ENCODE results near the gene NELFA.

NELFA gene

DNA sequence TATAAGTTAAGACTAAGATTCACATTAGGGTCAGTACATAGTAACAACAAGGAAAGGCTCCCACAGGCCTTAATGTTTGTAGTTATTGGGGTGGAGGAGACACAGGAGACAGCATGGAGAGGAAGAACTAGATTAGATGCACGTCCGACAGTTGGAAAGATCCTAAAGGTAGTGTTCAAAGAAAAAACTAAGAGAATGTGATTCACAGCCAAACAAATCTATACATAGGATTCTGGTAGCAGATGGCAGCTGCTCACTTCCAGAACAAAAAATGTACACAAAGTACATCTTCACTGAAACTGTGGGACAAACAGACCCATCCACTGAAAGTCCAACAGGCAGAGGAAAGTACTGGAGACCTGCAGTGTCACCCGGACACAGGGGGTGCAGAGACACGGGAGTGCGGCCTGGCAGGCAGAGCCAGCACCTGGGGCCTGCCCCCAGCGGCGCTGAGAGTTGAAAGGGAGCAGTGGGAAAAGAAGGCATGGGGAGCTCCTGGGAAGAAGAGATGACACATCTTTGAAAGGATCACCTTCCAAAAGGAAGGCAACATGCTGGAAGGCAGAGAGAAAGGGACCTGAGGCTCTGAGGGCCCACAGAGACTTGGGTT is 40.0 kb downstream of the NELFA start:
- H3K4me3 ChIP-seq (ENCODE audit: low read length) = no peak overlapping the region
- no peak for TF ChIP-seq CTCF (IDR thresholded peaks at IDR 0.05; ENCODE audit: insufficient read depth, low read depth, low read length, missing control alignments)
- no peak for DNase-seq (ENCODE audit: low read depth)

DNA sequence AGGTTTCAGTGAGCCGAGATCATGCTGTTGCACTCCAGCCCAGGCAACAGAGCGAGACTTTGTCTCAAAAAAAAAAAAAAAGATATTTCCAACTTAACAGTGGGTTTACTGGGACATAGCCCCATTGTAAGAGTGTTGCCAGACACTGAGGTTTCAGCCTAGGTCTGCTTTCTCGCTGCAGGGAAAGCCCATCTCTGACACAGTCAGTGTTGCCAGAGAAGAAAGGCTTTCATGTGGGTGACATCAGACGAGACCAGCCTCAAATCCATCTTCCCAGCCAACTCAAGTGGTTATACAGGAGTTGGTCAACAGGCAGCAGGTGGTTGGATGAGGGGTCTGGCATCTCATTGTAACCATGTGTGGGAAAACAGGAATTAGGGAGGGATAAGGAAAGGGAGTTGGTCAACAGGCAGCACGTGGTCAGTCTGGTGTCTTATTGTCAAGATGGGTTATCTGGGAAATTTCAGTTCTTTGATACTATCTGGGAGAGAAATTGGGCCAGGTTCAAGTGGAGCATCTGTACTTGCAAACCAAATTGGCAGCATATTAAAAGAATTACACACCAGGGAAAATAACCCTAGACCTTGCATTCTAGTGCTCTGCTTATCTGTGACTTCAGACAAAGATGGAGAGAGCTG is 41.1 kb downstream of the NELFA start:
- H3K4me3 ChIP-seq (ENCODE audit: low read length) = no peak overlapping the region
- no peak for TF ChIP-seq CTCF (IDR thresholded peaks at IDR 0.05; ENCODE audit: insufficient read depth, low read depth, low read length, missing control alignments)
- no peak for DNase-seq (ENCODE audit: low read depth)

DNA sequence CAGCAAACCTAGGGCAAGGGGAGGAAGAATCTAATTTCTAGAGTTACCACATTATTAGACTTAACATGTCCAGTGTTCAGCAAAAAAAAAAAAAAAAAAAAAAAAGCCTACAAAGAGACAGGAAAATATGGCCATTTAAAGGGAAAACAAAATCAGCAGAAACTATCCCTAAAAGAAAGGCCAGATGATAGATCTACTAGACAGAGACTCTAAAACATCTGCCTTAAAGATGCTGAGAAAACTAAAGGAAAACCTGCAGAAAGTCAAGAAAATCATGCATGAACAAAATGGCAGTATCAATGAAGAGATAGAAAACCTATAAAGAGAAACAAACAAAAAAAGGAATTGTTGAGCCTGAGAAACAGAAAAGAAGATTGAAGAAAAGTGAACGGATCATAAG is 43.8 kb downstream of the NELFA start:
- H3K4me3 ChIP-seq (ENCODE audit: low read length) = no peak overlapping the region
- no peak for DNase-seq (ENCODE audit: low read depth)
- TF ChIP-seq CTCF (IDR thresholded peaks at IDR 0.05; ENCODE audit: insufficient read depth, low read depth, low read length, missing control alignments) = no peak

DNA sequence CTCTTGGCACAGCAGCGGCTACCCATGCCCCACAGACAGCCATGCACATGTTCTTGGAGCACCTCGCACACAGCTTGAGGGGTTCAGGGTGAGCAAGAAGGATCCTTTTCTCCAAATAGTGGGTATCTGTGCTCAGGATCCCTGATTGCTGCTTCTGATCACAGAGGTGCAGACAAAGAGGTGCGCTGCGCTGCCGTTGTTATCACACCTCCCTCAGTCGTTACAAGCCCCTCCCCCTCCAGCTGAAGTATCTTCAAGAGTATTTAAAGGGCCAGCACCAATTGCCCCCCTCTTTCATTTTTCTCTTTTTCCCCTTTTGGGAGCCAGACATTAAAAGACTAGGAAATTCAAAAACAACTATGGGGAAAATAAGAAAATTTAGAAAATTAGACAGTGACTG is 44.3 kb downstream of the NELFA start:
- DNase-seq (ENCODE audit: low read depth) = no peak
- no peak overlapping the region for H3K4me3 ChIP-seq (ENCODE audit: low read length)
- TF ChIP-seq CTCF (IDR thresholded peaks at IDR 0.05; ENCODE audit: insufficient read depth, low read depth, low read length, missing control alignments) = no peak

DNA sequence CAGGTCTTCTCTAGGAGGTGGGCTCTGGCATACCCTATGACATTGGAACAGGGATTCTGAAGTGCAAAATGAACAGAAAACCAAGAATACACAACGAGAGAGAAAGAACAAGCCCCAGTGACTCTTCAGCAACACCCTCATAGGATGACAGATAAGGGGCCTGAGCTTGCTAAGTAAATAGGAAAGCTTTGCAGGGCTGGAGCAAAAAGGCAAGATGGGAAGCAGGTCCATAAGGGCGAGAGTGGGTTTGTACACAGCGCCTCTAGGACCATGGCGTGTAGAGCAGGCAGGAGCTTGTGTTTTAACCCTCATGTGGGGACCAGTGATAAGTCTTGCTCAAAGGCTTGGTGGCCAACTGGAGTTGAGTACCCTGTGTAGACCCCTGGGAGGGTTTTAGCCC is 45.8 kb downstream of the NELFA start:
- H3K4me3 ChIP-seq (ENCODE audit: low read length) = no peak overlapping the region
- TF ChIP-seq CTCF (IDR thresholded peaks at IDR 0.05; ENCODE audit: insufficient read depth, low read depth, low read length, missing control alignments) = no peak
- DNase-seq (ENCODE audit: low read depth) = no peak

DNA sequence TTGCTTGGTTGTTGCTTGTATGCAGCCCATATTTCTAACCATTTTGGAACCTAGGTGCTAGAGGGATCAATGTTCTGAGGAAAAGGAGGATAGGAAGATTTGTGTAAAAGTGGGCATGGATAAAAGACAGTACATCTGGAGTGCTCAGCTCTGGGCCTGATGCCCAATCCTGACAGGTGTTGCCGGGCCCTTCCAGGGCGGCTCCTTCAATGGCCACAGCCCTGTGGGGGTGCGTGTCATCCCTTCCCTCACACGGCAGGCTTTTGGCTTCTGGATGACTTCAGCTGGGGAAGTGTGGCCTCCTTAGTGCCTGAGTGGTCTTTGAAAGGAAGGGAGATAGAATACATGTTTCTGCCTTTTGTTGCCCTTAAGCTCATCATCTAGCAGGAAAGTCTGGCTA is 47.2 kb downstream of the NELFA start:
- no peak for DNase-seq (ENCODE audit: low read depth)
- H3K4me3 ChIP-seq (ENCODE audit: low read length) = no peak overlapping the region
- TF ChIP-seq CTCF (IDR thresholded peaks at IDR 0.05; ENCODE audit: insufficient read depth, low read depth, low read length, missing control alignments) = no peak

- H3K4me3 ChIP-seq (ENCODE audit: low read length) = no peak overlapping the region
- no peak for TF ChIP-seq CTCF (IDR thresholded peaks at IDR 0.05; ENCODE audit: insufficient read depth, low read depth, low read length, missing control alignments)
- DNase-seq (ENCODE audit: low read depth) = no peak
Observed at GRCh38 chr4:1961038-1961437, 47.7 kb downstream of the NELFA start.

Measured in epithelial cell of esophagus (primary cell).